Activated gamma-delta T cell treated with Interleukin-2 at 50 U/mL for 16 hours (primary cell): ENCODE results near the gene MVB12A.
A peak's percentile ranks its signal among the peaks of the same experiment; 100 is the strongest.

Source experiments
- DNase-seq: peaks from one replicate; pipeline ENCODE4 v3.0.0-alpha.2; 2020

Gene MVB12A

GRCh38 chr19:17405250-17406045, 14.4 kb upstream of the MVB12A start, which contains the start of gene BST2:
Gene BST2, minus strand, starts transcription at chr19:17405630. Its CDS starts 55 bp downstream, at chr19:17405575.
- peak; percentile 40 for DNase-seq

GRCh38 chr19:17406046-17406886, 13.6 kb upstream of the MVB12A start:
- no peak for DNase-seq

GRCh38 chr19:17406887-17407196, 13.0 kb upstream of the MVB12A start:
- no peak for DNase-seq

- DNase-seq = no peak
Measured at GRCh38 chr19:17409990-17410389, 9.9 kb upstream of the MVB12A start.

- no peak for DNase-seq
Measured at GRCh38 chr19:17411801-17412200, 8.0 kb upstream of the MVB12A start.

GRCh38 chr19:17414097-17414496, 5.8 kb upstream of the MVB12A start:
- no peak for DNase-seq

- DNase-seq = no peak
Measured at GRCh38 chr19:17415121-17415520, 4.7 kb upstream of the MVB12A start.

DNA sequence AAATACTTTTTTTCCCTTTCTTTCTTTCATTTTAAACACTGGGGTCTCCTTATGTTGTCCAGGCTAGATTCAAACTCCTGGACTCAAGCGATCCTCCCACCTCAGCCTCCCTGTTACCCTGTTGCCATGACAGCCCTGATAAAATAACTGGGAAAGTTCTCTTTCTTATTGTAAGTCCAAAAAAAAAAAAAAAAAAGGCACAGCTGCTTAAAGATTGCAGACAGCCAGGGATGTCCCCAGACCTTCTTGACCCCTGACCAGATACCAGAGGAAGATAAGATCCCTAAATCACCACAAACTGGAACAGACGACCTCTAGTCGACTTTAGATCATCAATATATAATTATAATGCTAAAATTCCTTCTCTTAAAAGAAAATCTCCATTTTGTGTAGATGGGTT, 1.1 kb upstream of the MVB12A start:
- no peak for DNase-seq

DNA sequence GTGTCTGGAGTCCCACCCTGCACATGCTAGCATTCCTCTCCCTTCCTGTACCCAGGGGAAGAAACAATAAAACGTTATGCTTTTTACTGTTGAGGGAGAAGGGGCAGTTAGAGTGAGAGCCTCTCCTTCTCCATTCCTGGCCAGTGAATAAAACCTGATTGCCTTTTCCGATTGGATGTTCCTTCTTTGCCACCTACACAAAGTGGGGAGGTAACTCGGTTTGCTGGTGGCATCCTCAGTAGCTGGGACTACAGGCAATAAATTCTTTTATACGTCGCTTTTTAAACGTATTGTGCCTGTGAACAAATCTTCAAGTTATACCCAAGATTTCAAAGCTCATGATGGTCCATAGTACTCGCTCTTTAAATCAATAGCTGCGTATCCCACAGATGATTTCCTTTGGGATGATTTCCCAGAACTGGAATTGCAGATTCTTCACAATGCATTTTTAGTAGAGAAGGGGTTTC, 660 bp upstream of the MVB12A start:
- DNase-seq = no peak

DNA sequence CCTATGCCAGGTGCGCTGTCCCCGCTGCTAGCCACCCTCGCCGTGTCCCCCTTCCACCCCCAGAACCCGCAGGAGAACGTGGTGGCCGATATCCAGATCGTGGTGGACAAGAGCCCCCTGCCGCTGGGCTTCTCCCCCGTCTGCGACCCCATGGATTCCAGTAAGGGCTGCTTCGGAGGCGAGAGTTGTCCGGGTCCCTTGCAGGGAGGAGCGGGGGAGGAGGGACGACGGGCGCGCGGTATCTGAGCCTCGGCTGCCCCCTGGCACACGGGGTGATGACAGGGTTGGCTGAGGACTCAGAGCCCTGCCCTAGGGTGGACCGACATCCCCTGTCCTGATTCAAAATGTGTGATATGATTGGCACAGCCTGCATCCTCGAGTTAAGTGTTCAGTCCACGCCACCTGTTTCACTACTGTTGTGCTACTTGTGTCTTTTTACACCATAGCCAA, 653 bp downstream of the MVB12A start:
- no peak for DNase-seq

GRCh38 chr19:17421942-17422341, 2.1 kb downstream of the MVB12A start:
- DNase-seq = no peak

- DNase-seq = no peak
Measured at GRCh38 chr19:17423429-17424208, 3.8 kb downstream of the MVB12A start.

- no peak for DNase-seq
Measured at GRCh38 chr19:17424743-17425365, 5.0 kb downstream of the MVB12A start.

GRCh38 chr19:17429641-17430113, 9.8 kb downstream of the MVB12A start:
- no peak for DNase-seq

DNA sequence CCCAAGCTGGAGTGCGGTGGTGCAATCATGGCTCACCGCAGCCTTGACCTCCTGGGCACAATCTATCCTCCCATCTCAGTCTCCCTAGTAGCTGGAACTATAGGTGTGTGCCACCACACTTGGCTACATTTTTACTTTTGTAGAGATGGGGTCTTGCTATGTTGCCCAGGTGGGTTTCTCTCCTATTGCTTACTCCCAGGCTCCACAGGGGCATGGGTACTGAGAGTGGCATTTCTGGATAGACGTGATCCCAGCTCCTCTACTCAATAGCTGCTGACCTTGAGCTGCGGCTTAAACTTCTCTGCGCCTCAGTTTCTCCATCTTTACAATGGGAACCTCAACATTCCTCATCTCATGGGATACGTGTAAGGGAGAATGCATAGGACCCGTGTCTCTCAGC, 11.6 kb downstream of the MVB12A start:
- DNase-seq = no peak

GRCh38 chr19:17435218-17435617, 15.4 kb downstream of the MVB12A start:
- no peak for DNase-seq

DNA sequence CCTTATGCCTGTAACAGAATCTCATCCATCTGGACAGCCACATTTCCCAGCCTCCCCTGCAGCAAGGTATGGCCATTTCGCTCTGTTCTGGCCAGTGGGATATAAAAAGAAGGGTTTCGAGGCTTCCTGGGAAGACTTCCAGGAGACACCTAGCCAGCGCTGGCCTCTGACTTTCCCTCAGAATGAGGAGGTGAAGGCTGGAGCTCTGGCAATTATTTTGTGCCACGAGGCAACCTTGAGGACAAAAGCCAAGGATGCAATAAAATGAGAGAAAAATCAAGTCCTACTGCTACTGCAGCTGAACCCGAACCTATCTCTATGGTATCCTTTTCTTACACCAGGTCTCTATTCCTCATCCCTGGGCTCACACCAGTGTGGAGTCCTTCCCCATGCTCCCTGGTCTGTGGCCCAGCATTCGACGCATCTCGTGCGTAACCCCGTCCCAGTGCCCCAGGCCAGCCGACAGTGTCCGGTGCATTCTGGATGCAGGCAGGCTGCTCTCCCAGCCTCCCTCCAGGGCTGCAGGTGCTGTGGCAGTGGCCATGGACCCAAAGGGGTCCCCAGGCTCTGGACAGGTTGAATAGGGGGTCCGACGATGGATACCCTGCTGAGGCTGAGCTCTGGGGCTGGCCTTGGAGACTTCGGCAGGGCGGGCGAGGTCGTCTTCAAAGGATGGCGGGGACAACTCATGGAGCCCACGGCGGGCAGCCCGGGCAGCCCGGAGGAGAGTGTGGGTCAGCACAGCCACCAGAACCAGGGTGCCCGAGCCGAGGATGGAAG, 16.4 kb downstream of the MVB12A start:
- DNase-seq = no peak

DNA sequence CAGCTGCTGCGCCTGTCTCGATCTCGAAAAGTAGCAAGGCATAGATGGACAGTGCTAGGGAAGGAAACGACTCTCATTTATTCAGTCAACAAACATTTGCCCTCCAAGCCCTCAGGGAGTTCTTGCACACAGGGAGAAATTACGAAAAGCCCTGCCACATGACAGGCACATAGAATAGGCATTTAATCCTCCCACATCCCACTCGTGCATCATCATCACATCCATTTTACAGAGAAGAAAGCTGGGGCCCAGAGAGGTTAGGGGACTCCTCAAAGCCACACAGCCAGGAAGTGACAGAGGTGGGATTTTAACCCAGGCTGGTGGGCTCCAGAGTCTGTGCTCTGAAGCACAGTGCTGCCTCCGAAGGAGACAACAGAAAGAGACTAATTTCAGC, 17.0 kb downstream of the MVB12A start:
- DNase-seq = no peak

DNA sequence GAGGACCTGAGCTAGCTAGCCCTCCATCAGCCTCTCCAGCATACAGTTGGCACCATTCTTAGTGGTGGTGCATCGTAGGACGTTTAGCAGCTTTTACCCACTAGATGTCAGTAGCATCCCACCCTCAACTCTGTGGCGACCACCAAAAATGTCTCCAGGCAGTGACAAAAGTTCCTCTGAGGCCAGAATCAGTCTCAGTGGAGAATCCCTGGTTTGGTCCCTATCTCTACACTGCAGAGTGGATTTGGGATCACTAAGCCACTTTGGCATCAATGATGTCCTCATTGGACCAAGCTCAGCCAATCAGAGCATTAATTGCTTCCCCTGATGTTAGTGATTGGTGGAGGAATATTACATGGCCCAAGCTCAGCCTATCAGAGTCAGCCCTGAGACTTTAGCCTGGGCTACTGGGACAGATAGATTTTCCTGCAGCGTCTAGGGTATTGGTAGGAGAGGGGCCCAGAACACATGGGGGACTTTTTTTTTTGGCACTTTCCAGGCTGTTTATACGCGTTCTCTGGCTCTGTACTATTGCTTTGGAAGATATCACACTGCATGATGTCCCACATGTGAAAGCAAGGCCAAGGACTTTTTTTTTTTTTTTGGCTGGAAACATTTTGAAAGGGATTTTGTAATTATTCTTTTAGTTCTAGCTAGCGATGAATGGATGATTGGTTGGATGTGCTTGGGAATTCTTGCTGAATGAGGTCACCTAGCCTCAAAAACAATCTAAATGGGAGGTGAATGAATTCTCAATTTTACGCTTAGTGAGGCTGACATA, 21.6 kb downstream of the MVB12A start:
- DNase-seq = peak; percentile 15

- no peak for DNase-seq
Measured at GRCh38 chr19:17445526-17446165, 25.8 kb downstream of the MVB12A start.
